ENCODE data around the gene MGMT. TPM values are rescaled to one million over a fixed set of nuclear protein-coding genes. Genes with fewer than 3 reads are reported as not detected.

The MGMT gene
- total and polyA plus RNA-seq, 8 donors: 1.2 to 37.8 (median 21.3) TPM

DNA sequence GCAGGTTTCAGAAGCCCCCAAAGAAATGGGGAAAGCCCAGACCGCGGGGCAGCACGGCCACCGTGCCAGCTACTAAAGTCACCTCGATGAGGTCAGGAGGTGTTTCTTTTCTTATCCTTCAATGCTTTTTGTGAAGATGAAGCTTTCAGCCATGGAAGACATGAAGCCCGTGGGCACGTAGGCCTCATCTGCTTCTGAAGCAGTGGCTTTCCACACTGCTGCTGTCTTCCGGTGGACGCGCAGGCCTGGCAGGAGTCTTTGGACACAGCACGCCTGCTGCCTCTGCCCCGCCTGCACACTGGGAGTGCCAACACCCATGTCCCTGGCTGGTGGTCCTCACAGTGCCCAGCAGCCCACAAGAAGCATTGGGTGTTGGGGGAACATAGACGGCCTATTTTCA is 311.5 kb downstream of the MGMT start:
- Histone ChIP-seq H3K9me3 (peaks cover 0 to 12% (median 0%) of the 10 kb centered on the region in 4 donors), H3K27ac (no peak overlapping the region), H3K36me3 (peaks cover 0 to 7% (median 2%) of the 10 kb centered on the region in 4 donors), H3K4me1 (no peaks in the 10 kb centered on the region), H3K4me3 (no peak overlapping the region), H3K27me3 (no peaks in the 10 kb centered on the region)
- TF ChIP-seq, protein P1, sequence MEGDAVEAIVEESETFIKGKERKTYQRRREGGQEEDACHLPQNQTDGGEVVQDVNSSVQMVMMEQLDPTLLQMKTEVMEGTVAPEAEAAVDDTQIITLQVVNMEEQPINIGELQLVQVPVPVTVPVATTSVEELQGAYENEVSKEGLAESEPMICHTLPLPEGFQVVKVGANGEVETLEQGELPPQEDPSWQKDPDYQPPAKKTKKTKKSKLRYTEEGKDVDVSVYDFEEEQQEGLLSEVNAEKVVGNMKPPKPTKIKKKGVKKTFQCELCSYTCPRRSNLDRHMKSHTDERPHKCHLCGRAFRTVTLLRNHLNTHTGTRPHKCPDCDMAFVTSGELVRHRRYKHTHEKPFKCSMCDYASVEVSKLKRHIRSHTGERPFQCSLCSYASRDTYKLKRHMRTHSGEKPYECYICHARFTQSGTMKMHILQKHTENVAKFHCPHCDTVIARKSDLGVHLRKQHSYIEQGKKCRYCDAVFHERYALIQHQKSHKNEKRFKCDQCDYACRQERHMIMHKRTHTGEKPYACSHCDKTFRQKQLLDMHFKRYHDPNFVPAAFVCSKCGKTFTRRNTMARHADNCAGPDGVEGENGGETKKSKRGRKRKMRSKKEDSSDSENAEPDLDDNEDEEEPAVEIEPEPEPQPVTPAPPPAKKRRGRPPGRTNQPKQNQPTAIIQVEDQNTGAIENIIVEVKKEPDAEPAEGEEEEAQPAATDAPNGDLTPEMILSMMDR (IDR thresholded peaks at IDR 0.05): no peak
- TF ChIP-seq EP300 (IDR thresholded peaks at IDR 0.05): no peak
- no peak for TF ChIP-seq POLR2AphosphoS5 (IDR thresholded peaks at IDR 0.05)
- DNase-seq: no peak
- intact Hi-C loops (cut with DNase I; ENCODE audit: low total_unique reads): no loop called here
- WGBS, 5 donors: 97 to 98% (median 97%) methylated on average over 13 of the region's 13 CpGs

DNA sequence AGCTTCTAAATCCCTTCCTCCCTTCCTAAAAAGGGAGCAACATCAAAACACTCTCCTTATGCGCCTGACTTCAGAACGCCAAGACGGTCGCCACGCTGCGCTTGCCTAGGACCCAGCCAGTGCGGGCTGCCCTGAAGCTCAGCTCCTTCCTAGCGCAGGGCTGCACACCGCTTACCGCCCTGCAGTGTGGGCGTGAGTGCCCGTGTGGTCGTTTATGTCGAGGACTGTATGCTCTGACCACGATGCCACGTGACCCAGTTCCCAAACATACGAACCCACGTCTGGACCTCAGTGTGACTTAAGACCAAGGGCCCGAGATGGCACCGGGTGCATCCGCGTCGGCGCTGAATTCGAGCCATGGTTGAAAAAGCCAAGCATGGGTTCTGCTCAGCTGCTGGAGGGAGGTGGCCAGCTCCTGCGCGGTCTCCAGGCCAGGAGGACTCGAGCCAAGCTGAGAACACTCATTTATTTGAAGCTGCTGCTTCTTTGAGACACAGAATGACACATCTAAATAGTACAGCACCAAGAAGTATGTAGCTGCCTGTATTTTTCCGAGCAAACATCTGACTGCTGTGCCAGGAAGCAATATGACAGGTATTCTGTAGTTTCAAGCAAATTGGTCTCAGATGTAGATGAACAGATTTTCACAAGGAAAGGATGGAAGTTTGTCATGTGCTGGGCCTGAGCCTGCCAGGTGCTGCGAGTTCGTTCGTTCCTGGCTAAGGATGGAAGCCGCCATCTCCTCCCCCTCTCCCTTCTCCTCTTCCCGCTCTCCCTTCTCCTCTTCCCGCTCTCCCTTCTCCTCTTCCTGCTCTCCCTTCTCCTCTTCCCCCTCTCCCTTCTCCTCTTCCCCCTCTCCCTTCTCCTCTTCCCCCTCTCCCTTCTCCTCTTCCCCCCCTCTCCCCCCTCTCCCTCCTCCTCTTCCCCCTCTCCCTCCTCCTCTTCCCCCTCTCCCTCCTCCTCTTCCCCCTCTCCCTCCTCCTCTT is 312.4 kb downstream of the MGMT start:
- Histone ChIP-seq H3K27me3 (no peaks in the 10 kb centered on the region), H3K4me3 (no peak overlapping the region), H3K27ac (no peak overlapping the region), H3K36me3 (no peaks in the 10 kb centered on the region), H3K9me3 (peaks cover 0 to 15% (median 0%) of the 10 kb centered on the region in 4 donors), H3K4me1 (no peaks in the 10 kb centered on the region)
- intact Hi-C loops (cut with DNase I; ENCODE audit: low total_unique reads): no loop called here
- no peak for DNase-seq
- TF ChIP-seq POLR2AphosphoS5 (IDR thresholded peaks at IDR 0.05) (no peak), EP300 (IDR thresholded peaks at IDR 0.05) (no peak), POLR2A (IDR thresholded peaks at IDR 0.05) (no peak)
- TF ChIP-seq, protein P1 (IDR thresholded peaks at IDR 0.05): no peak
- 89 to 93% (median 91%) methylated on average over 33 to 35 of the region's 35 CpGs for WGBS, 5 donors

GRCh38 chr10:129780198-129780597 is 313.2 kb downstream of the MGMT start:
- Histone ChIP-seq H3K36me3 (no peaks in the 10 kb centered on the region), H3K4me3 (no peak overlapping the region), H3K4me1 (no peaks in the 10 kb centered on the region), H3K27ac (no peak overlapping the region), H3K27me3 (no peaks in the 10 kb centered on the region), H3K9me3 (peaks cover 0 to 22% (median 0%) of the 10 kb centered on the region in 4 donors)
- no peak for DNase-seq
- WGBS, 5 donors: 63 to 84% (median 81%) methylated on average over 5 to 6 of the region's 6 CpGs
- TF ChIP-seq POLR2A (IDR thresholded peaks at IDR 0.05) (no peak), POLR2AphosphoS5 (IDR thresholded peaks at IDR 0.05) (no peak), EP300 (IDR thresholded peaks at IDR 0.05) (no peak)
- TF ChIP-seq, protein P1 (IDR thresholded peaks at IDR 0.05): no peak
- intact Hi-C loops (cut with DNase I; ENCODE audit: low total_unique reads): no loop called here

DNA sequence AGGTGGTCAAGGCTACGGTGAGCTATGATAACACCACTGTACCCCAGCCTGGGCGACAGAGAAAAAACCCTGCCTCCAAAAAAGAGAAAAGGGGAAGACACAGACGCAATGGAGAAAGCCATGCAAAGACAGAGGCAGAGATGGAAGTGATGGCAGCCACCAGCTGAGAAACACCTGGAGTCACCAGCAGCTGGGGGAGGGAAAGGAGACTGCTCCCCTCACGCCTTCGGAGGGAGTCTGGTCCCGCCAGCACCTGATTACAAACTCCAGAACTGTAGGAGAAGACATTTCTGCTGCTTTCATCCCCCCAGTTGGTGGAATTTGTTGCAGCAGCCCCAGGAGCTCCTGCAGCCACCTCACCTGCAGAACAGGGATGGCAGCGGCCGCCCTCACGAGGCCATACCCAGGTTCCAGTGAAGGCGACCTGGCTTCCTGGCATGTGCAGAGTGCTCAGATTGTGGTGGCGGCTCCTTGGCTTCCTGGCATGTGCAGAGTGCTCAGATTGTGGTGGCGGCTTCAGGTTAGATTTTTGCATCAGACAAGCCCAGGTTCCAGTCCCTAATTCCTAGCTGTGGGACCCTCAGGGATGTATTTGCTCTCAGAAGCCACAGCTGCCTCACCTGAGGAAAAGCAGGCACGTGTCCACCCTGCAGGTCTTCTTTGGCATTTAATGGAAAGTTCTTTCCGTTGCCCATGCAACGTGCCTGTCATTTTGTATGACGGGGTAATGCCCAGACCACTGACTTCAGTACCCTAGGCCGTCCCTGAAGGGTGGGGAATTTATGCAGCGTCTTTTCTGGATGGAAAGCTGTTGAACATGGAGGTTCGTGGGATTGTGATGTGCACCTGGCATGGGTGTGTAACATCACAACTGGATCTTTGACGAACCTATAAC is 314.1 kb downstream of the MGMT start:
- intact Hi-C loops (cut with DNase I; ENCODE audit: low total_unique reads): no loop called here
- no peak overlapping the region for H3K4me3 ChIP-seq
- H3K9me3 ChIP-seq: peaks cover 0 to 32% (median 0%) of the 10 kb centered on the region in 4 donors
- no peak for TF ChIP-seq POLR2A (IDR thresholded peaks at IDR 0.05)
- TF ChIP-seq, protein P1 (IDR thresholded peaks at IDR 0.05): no peak
- no peak for TF ChIP-seq POLR2AphosphoS5 (IDR thresholded peaks at IDR 0.05)
- no peak for TF ChIP-seq EP300 (IDR thresholded peaks at IDR 0.05)
- DNase-seq: no peak
- no peaks in the 10 kb centered on the region for H3K27me3 ChIP-seq
- H3K4me1 ChIP-seq: no peaks in the 10 kb centered on the region
- 93 to 97% (median 96%) methylated on average over 13 to 20 of the region's 20 CpGs for WGBS, 5 donors
- no peaks in the 10 kb centered on the region for H3K36me3 ChIP-seq
- H3K27ac ChIP-seq: no peak overlapping the region
